OCI-LY3 (cell line): ENCODE results near the gene GOSR2.

Experiments used
- H2AFZ ChIP-seq: fragments of 200-600, 300-600 bp; shearing (Covaris generic); 2 replicates; pipeline ENCODE4 v1.6.0; 2014; ENCODE audit warnings: antibody characterized with exemption, low read depth, low read length
- H3K27ac ChIP-seq: fragments of 200-600, 300-600 bp; sonication (generic); 2 replicates; pipeline ENCODE4 v1.5.1; 2014; ENCODE audit warnings: mild to moderate bottlenecking, low read length, moderate library complexity, mixed read lengths
- H3K27me3 ChIP-seq: fragments of 200-600, 300-600 bp; sonication (generic); 2 replicates; pipeline ENCODE4 v1.6.1; 2014; ENCODE audit warnings: low read depth, low read length, mixed read lengths
- H3K36me3 ChIP-seq: fragments of 200-600, 300-600 bp; sonication (generic); replicated peaks from 2 replicates; pipeline ENCODE3; 2014; ENCODE audit warnings: low read depth, low read length, mixed read lengths
- H3K4me1 ChIP-seq: fragments of 300-600, 200-600 bp; sonication (generic); 2 replicates; pipeline ENCODE4 v1.6.1; 2014; ENCODE audit warnings: low read length, mixed read lengths
- H3K4me2 ChIP-seq: fragments of 200-600, 300-600 bp; sonication (generic); 2 replicates; pipeline ENCODE4 v1.6.1; 2014; ENCODE audit warnings: low read length, mixed read lengths
- H3K4me3 ChIP-seq: fragments of 300-600, 200-600 bp; sonication (generic); 2 replicates; pipeline ENCODE4 v1.5.1; 2014; ENCODE audit warnings: antibody characterized with exemption, mild to moderate bottlenecking, low read length, moderate library complexity
- H3K79me2 ChIP-seq: fragments of 300-600, 200-600 bp; shearing (Covaris generic); 2 replicates; pipeline ENCODE4 v1.6.1; 2014; ENCODE audit warnings: mild to moderate bottlenecking, low read length, mixed read lengths
- H3K9ac ChIP-seq: fragments of 300-600, 200-600 bp; shearing (Covaris generic); 2 replicates; pipeline ENCODE4 v1.6.0; 2014; ENCODE audit warnings: mild to moderate bottlenecking, low read length, moderate library complexity
- H3K9me3 ChIP-seq: fragments of 200-600, 300-600 bp; shearing (Covaris generic); 2 replicates; pipeline ENCODE4 v1.6.1; 2014; ENCODE audit warnings: low read length, mixed read lengths; ENCODE audit not compliant: insufficient read depth
- H4K20me1 ChIP-seq: fragments of 200-600, 300-600 bp; sonication (generic); 2 replicates; pipeline ENCODE4 v1.6.1; 2016; ENCODE audit warnings: low read length, mixed read lengths; ENCODE audit not compliant: insufficient read depth
- EZH2phosphoT487 ChIP-seq: fragments of 200-600 bp; shearing (Covaris generic); IDR thresholded peaks from 2 replicates; pipeline ENCODE4 v1.6.1; 2018; ENCODE audit warnings: antibody characterized with exemption, mixed run types, low read depth
- TF ChIP-seq, protein P1 (sequence below): fragments of 200-600, 300-600 bp; sonication (generic); IDR thresholded peaks from 2 replicates; pipeline ENCODE4 v1.5.1; 2014; ENCODE audit warnings: antibody characterized with exemption, low read length, low read depth

GOSR2 gene

GRCh38 chr17:46989637-46990431 lies 66.9 kb downstream of the GOSR2 start:
- no peaks in the 10 kb centered on the region for H3K79me2 ChIP-seq
- H3K9ac ChIP-seq = no peak overlapping the region
- no peaks in the 10 kb centered on the region for H3K4me1 ChIP-seq
- H3K4me3 ChIP-seq = no peak overlapping the region
- no peak overlapping the region for H3K4me2 ChIP-seq
- H4K20me1 ChIP-seq = no peaks in the 10 kb centered on the region
- no peaks in the 10 kb centered on the region for H3K9me3 ChIP-seq
- peaks cover 8% of the 10 kb centered on the region; the same call in 1 of the 2 replicates for H3K27me3 ChIP-seq
- H3K27ac ChIP-seq = no peak overlapping the region
- no peak overlapping the region for H2AFZ ChIP-seq
- no peaks in the 10 kb centered on the region for H3K36me3 ChIP-seq
- TF ChIP-seq, protein P1, sequence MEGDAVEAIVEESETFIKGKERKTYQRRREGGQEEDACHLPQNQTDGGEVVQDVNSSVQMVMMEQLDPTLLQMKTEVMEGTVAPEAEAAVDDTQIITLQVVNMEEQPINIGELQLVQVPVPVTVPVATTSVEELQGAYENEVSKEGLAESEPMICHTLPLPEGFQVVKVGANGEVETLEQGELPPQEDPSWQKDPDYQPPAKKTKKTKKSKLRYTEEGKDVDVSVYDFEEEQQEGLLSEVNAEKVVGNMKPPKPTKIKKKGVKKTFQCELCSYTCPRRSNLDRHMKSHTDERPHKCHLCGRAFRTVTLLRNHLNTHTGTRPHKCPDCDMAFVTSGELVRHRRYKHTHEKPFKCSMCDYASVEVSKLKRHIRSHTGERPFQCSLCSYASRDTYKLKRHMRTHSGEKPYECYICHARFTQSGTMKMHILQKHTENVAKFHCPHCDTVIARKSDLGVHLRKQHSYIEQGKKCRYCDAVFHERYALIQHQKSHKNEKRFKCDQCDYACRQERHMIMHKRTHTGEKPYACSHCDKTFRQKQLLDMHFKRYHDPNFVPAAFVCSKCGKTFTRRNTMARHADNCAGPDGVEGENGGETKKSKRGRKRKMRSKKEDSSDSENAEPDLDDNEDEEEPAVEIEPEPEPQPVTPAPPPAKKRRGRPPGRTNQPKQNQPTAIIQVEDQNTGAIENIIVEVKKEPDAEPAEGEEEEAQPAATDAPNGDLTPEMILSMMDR = no peak
- no peak for TF ChIP-seq EZH2phosphoT487

DNA sequence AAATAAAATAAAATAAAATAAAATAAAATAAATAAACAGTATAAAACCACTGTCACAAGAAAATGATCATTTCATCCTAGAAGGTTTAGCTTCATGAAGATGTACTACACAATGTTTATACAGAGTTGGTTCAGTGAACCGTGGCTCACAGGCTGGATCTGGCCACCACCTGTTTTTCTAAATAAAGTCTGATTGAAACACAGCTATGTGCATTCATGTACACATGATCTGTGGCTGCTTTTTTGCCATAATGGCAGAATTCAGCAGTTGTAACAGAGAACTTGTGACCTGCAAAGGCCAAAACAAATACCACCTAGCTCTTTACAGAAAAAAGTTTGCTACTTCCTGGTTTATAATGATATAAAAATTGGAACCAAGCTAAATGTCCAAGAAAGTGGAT lies 68.7 kb downstream of the GOSR2 start:
- H3K4me3 ChIP-seq = no peak overlapping the region
- H3K79me2 ChIP-seq = no peaks in the 10 kb centered on the region
- H3K9me3 ChIP-seq = no peaks in the 10 kb centered on the region
- H3K36me3 ChIP-seq = no peaks in the 10 kb centered on the region
- TF ChIP-seq, protein P1 = no peak
- no peak for TF ChIP-seq EZH2phosphoT487
- H3K27ac ChIP-seq = no peak overlapping the region
- no peak overlapping the region for H3K9ac ChIP-seq
- H4K20me1 ChIP-seq = no peaks in the 10 kb centered on the region
- H3K4me2 ChIP-seq = no peak overlapping the region
- no peak overlapping the region for H2AFZ ChIP-seq
- peaks cover 5% of the 10 kb centered on the region; the same call in 1 of the 2 replicates for H3K27me3 ChIP-seq
- H3K4me1 ChIP-seq = no peaks in the 10 kb centered on the region
